Nephron progenitor cell (in vitro differentiated cells): Measurements from ENCODE around the gene LRCH1.
A peak's percentile ranks its signal among the peaks of the same experiment; 100 is the strongest.

ENCODE experiments used
- DNase-seq: peaks from one replicate; pipeline ENCODE4 v3.0.0; 2021
- H3K27ac Mint-ChIP-seq: 2 replicates; pipeline ENCODE4 v1.8.0; 2021; ENCODE audit warnings: mild to moderate bottlenecking, moderate library complexity, mixed read lengths
- H3K27me3 Mint-ChIP-seq: 2 replicates; pipeline ENCODE4 v1.8.0; 2021; ENCODE audit warnings: mild to moderate bottlenecking, low read depth, mixed read lengths; ENCODE audit not compliant: poor library complexity
- H3K36me3 Mint-ChIP-seq: 2 replicates; pipeline ENCODE4 v1.8.0; 2021; ENCODE audit warnings: low read depth, mixed read lengths
- H3K4me1 Mint-ChIP-seq: 2 replicates; pipeline ENCODE4 v1.8.0; 2021; ENCODE audit warnings: mixed read lengths
- H3K4me3 Mint-ChIP-seq: 2 replicates; pipeline ENCODE4 v1.8.0; 2021; ENCODE audit warnings: mild to moderate bottlenecking, moderate library complexity, mixed read lengths
- H3K9me3 Mint-ChIP-seq: 2 replicates; pipeline ENCODE4 v1.8.0; 2021; ENCODE audit warnings: mild to moderate bottlenecking, moderate library complexity, mixed read lengths
- TF ChIP-seq, protein P1 (sequence below): fragments of 200-600 bp; sonication (generic); IDR thresholded peaks from 2 replicates; pipeline ENCODE4 v1.5.0; 2021; ENCODE audit warnings: antibody characterized with exemption

The LRCH1 gene

DNA sequence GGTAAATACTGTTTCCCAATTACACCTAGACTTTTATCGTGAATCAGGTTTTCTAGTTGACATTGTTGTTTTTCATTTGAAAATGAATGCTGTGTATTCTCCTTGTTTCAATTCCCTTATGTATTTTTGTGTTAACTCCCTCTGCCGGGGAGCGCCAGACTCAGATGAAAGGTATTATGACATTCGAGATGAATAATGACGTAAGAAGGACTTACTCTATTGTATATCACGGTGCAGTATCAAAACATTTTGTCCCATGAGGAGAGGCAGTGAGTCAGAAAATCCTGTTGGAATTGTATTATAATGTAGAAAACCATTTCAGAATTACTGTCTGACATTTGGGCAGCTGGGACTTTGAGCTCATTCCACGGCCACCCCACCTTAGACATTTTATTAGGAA, 61.6 kb downstream of the LRCH1 start:
- H3K4me3 Mint-ChIP-seq: no peak overlapping the region
- DNase-seq: no peak
- no peaks in the 10 kb centered on the region for H3K36me3 Mint-ChIP-seq
- TF ChIP-seq, protein P1, sequence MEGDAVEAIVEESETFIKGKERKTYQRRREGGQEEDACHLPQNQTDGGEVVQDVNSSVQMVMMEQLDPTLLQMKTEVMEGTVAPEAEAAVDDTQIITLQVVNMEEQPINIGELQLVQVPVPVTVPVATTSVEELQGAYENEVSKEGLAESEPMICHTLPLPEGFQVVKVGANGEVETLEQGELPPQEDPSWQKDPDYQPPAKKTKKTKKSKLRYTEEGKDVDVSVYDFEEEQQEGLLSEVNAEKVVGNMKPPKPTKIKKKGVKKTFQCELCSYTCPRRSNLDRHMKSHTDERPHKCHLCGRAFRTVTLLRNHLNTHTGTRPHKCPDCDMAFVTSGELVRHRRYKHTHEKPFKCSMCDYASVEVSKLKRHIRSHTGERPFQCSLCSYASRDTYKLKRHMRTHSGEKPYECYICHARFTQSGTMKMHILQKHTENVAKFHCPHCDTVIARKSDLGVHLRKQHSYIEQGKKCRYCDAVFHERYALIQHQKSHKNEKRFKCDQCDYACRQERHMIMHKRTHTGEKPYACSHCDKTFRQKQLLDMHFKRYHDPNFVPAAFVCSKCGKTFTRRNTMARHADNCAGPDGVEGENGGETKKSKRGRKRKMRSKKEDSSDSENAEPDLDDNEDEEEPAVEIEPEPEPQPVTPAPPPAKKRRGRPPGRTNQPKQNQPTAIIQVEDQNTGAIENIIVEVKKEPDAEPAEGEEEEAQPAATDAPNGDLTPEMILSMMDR: no peak
- H3K27me3 Mint-ChIP-seq: no peaks in the 10 kb centered on the region
- no peaks in the 10 kb centered on the region for H3K9me3 Mint-ChIP-seq
- peaks cover 57% of the 10 kb centered on the region for H3K4me1 Mint-ChIP-seq
- no peak overlapping the region for H3K27ac Mint-ChIP-seq

DNA sequence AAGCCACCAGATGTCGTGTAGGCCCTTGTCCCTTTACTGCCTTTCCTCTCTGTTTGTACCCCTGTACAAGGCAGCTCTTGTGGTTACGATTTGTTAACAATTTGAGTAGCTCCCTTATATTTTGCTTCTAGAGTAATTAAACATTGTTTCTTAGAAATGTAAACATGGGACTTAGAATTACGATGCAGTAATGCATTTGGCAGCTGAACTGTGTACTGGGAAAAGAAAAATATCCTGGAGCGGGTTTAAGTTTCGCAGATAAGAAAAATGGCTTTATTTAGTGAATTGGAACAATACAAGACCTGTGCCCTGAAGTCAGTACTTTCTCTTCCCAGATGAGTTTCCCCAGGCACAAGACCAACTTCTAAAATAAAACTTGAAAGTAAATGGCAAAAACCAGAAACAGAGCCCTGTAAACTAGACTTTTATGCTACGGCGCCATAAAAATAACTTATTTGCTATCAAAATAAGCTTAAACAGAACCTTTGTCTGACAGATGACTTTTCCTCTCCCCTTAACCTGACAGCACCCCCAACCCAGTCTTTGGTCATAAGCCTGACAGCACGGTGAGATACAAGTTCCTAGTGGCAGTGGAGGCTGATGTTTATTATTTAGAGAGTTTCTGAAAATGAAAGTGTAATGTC, 63.0 kb downstream of the LRCH1 start:
- H3K36me3 Mint-ChIP-seq: no peaks in the 10 kb centered on the region
- peaks cover 56% of the 10 kb centered on the region for H3K4me1 Mint-ChIP-seq
- H3K27ac Mint-ChIP-seq: peak overlapping the region; percentile 87
- TF ChIP-seq, protein P1: no peak
- DNase-seq: no peak
- H3K9me3 Mint-ChIP-seq: no peaks in the 10 kb centered on the region
- no peaks in the 10 kb centered on the region for H3K27me3 Mint-ChIP-seq
- H3K4me3 Mint-ChIP-seq: peak overlapping the region; percentile 47

DNA sequence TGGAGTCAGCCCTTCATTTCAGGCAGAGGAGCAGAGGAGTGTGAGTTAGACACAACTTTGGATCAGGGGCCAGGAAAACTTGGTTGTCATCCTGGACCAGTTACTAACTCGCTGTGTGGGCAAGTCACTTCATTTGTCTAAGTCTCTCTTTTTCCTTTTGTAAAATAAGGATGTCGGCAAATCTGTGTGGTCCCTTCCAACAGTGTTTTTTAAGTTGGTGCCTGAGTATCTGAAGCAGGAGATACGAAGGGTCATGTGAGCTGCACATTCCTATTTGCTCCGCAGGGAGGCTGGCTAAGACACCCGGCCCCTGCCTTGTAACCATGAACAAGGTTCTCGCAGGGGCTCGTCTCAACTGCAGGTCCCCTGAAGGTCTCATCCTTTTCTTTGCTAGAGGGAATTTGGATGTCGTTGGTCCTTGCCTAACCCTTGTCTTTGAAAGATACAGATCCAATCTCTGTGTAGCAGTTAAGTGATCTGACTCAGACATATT, 64.3 kb downstream of the LRCH1 start:
- Mint-ChIP-seq H3K36me3 (no peaks in the 10 kb centered on the region), H3K27ac (peak overlapping the region; percentile 87), H3K4me3 (no peak overlapping the region), H3K27me3 (no peaks in the 10 kb centered on the region), H3K9me3 (no peaks in the 10 kb centered on the region), H3K4me1 (peaks cover 65% of the 10 kb centered on the region)
- TF ChIP-seq, protein P1: no peak
- no peak for DNase-seq

DNA sequence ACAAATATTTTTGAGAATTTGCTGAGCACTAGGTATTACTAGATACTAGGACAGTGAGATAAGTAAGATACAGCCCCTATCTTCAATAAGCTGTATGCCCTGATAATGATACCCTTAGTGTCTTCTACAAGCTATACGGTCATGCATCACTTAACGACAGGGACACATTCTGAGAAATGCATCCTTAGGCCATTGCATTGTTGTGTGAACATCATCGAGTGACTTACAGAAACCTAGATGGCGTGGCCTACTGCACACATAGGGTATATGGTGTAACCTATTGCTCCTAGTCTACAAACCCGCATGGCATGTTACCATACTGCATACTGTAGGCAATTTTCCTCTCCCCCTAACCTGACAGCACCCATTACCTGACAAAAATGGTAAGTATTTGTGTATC, 64.9 kb downstream of the LRCH1 start:
- no peaks in the 10 kb centered on the region for H3K27me3 Mint-ChIP-seq
- no peak overlapping the region for H3K4me3 Mint-ChIP-seq
- H3K9me3 Mint-ChIP-seq: no peaks in the 10 kb centered on the region
- H3K27ac Mint-ChIP-seq: no peak overlapping the region
- H3K36me3 Mint-ChIP-seq: no peaks in the 10 kb centered on the region
- DNase-seq: no peak
- TF ChIP-seq, protein P1: no peak
- H3K4me1 Mint-ChIP-seq: peaks cover 70% of the 10 kb centered on the region

DNA sequence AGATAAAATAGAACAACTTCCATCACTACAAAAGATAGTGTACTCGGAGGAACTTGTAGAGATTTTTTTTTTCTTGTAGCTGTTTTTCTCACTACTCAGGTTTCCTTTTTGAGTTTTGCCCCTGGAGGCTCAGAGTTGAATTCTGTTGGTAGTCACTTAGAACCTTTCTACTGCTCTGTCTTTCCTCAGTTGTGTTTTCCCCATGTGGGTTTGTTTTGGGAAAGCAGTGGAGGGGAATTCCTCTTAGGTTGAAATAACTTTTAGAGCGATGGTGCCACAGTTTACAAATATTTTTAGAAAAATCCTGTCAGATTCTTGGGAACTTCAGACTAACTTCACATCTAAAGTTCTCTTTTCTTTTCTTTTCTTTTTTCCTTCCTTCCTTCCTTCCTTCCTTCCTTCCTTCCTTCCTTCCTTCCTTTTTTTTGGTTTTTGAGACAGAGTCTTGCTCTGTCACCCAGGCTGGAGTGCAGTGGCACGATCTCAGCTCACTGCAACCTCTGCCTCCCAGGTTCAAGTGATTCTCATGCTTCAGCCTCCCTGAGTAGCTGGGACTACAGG, 65.8 kb downstream of the LRCH1 start:
- Mint-ChIP-seq H3K27ac (peak overlapping the region; percentile 98), H3K27me3 (no peaks in the 10 kb centered on the region), H3K36me3 (no peaks in the 10 kb centered on the region), H3K4me3 (peak overlapping the region; percentile 56), H3K9me3 (no peaks in the 10 kb centered on the region), H3K4me1 (peaks cover 75% of the 10 kb centered on the region)
- DNase-seq: no peak
- TF ChIP-seq, protein P1: no peak

DNA sequence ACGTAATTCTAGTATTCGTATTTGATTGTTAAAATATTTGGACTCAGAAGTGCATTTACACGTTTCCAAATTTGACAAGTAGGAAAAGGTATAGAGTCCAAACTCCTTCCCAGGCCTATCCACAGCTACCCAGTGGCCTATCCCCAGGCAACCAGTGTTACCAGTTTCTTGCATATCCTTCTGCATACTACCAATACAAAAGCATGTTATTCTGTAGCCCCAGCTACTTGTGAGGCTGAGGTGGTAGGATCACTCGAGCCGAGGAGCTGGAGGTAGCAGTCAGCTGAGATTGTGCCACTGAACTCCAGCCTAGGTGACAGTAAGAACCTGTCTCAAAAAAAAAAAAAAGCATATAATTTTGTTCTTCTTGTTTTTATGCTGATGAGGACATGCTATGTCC, 67.1 kb downstream of the LRCH1 start:
- no peak for DNase-seq
- Mint-ChIP-seq H3K4me1 (peaks cover 73% of the 10 kb centered on the region), H3K4me3 (no peak overlapping the region)

More for the DNA sequence above, 67.1 kb downstream of the LRCH1 start:
- Mint-ChIP-seq H3K9me3 (no peaks in the 10 kb centered on the region), H3K36me3 (no peaks in the 10 kb centered on the region), H3K27ac (no peak overlapping the region), H3K27me3 (no peaks in the 10 kb centered on the region)
- TF ChIP-seq, protein P1: no peak
